HG02798 (cell line): ENCODE results near the gene PRSS48.
"Not testable (repeated sequence)": the region's sequence is repeated elsewhere in the genome, so short reads cannot be mapped to it uniquely, and the experiment has no call there.

Experiments used
- ATAC-seq: cut with Tn5 transposase; IDR thresholded peaks from one replicate; pipeline ENCODE4 v1.9.1; 2021; ENCODE audit warnings: mild to moderate bottlenecking; ENCODE audit not compliant: unreplicated experiment, poor library complexity

Gene PRSS48

DNA sequence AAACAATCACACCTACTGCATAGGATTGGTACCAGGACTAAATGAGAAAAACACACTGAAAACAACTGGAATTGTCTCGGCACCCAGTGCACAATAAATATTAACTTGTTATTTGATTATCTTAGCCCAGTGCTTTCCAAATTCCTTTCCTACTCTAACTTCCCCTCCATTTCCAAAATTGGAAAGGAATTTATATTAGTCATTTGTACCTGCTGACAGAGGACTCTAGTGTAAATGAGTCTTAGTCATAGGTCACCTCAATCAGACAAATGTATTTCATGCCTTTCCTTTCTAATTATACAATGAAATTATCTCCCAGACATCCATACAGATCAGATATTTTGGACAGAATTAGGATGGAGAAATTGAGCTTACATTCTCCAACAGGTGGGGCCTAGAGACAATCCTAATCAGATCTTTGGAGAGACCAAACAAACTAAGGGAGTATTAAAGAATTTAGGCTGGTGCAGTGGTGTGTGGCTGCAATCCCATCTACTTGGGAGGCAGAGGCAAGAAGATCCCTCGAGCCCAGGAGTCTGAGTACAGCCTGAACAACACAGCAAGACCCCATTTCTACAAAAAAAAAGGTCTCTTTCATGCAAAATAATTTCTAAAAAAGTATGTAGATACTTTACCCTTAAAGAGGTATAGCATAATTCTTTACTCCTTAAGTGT is 38.4 kb downstream of the PRSS48 start:
- ATAC-seq: no peak

DNA sequence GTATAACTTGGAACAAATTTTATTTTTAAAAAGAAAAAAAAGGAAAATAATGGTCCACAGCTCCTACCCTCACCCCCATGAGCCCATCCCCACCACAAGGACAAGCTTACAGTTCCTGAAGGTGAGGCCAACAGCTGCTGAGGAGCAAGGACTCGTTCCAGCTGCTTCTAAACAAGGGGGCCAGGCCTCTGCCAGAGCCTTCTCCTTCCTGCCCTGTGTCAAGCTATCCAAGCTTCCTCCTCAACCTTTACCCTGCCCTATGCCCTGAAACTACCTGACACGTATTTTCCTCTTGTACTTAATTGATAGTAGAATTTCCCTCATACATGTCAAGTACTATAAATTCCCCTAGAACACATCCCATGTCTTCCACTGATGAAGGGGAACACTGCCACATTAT is 39.7 kb downstream of the PRSS48 start:
- no peak for ATAC-seq

DNA sequence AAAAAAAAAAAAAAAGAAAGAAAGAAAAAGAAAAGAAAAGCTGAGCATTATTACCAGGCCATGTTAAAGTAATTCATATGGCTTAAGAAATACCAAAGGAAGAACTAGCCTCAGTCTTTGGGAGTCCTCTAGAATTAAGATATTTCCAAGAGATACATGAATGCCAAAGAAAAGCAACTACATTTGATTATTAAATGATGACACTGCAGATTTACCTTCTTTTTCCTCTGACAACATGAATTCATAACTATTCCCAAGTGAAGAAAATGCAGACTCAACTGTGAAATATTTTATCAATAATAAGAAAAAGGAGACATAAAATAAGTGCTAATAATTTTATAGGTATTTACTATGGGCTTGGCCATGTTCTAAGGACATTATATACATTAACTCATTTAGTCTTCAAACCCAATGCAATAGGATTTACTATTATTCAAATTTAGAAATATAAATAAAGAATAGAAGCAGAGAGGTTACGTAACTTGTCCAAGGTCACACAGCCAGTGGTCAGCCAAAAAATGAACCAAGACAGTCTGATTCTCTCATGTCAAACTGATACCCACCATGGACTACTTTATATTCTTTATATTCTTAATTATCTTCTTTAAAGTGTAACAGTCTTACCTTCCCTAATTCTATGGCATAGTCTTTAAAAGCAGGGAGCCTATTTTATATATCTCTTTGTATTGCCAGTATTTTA is 41.5 kb downstream of the PRSS48 start:
- ATAC-seq: no peak

DNA sequence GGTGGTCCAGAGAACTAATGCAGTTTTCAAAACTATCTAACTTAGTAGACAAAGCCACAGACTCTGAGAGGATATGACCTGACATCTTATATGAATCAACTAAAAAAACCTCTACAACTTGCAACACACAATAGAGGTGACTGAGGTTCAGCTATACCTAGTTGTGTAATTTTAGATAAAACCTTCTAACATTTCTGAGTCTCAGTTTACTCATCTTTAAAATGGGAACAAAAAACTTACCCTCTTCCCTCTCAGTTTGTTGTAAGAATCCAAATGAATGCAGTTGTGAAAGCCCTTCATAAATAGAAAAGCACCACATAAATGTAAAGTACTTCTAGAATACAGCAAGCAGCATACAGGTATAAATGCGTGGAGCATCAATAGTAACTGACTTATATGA is 42.5 kb downstream of the PRSS48 start:
- ATAC-seq: no peak

DNA sequence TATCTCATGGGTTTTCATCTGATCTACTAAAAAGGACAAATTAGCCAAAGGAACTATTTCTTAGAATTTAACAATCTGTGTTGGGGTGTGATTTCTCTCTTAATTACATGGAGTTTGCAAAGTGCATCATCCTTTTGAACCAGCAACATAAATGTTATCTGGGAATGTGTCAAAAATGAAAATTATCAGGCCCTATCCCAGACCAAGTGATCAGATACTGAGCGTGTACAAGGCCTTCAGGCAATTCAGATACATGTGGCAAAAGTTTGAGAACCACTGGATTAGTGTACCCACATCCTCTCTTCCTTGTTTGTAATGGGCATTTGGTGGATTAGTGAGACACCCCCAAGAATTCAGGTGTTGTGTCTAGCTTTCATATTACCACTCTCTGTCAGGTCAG is 44.6 kb downstream of the PRSS48 start:
- no peak for ATAC-seq

DNA sequence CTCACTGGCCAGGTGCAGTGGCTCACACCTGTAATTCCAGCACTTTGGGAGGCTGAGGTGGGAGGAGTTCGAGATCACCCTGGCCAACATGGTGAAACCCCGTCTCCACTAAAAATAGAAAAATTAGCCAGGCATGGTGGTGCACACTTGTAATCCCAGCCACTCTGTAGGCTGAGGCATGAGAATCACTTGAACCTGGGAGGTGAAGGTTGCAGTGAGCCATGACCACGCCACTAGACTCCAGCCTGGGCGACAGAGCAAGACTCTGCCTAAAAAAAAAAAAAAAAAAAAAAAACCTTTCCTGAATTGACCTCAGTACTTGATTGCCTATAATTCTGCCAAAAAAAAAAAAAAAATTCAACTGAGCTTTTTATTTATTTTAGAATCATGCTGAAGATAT is 45.2 kb downstream of the PRSS48 start:
- ATAC-seq: not testable (repeated sequence)

DNA sequence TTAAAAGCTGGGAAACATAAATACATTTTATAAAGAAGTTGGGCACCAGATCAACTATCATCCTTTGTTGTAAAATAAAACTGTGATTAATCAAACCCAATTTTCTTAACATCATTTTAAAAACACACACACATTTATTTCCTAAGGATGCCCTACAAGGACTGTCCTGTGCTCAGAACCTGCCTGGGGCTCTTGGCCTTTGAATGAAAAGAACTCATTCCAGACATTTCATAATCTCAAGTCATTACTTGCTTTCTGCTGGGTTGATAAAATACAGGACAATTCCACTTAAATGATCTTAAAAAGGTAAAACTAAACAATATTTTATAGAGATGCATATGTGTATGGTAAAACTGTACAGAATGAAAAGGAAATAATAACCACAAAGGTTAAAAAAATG is 45.6 kb downstream of the PRSS48 start:
- ATAC-seq: no peak

DNA sequence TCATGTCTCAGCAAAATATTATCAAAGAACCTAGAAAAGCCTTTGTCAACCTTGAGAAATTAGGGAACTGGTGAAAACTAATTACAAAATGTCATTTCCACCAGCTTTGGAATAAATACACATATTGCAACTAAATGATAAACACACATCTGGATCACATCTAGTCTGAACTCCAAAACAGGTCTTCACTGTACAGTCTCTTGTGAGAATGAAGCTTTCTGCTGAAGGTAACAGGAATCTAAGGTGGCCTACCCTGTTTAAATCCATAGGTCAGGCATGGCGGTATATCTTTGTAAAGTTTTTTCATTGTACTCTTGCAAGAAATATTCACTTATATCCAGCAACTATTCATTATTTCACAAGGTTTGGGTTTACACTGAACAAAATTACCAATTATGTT is 46.7 kb downstream of the PRSS48 start:
- ATAC-seq: no peak

DNA sequence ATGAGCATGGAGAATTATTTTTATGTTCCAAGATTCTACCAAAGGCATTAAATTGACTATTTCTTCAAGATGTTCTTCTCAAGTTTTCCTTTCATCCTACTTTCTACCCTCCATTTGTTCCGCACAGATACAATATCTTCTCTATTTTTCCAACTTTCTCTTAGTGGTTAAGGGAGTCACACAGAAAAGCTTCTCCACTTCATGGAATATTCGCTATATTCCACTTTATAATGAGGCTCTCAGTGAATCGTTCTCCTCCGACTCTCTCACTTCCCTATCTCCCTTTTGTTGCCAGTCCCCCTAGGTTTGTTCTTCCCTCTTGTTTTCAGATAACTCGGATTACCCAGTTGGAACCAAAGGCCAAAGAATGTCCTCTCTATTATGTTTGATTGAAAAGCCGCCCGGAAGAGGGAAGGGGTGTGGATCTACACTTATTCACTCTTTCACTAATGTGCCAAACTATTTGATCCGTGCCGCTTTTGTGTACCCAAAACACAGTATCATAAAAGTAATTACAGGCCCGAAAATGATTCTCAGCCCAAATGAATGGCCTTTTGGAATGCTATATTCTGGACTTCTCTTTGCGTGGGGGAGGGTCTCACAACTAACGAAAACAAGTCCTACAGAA is 47.3 kb downstream of the PRSS48 start:
- no peak for ATAC-seq

DNA sequence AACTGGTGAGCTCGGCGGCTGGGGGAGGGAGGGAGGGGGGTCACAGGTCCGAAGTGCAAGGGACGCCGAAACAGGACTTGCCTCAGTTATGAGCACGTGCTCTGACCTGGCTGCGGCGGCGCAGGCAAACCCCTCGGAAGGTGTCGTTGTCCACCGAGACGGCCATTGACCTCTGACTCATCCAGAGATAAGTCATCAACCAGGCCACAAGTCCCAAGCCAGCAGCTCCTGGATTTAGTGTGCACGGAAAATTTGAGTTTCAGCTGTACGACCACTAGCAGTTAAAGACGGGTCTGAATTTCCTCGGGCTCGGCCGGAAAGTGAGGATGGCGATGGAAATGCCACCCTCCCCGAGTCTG is 47.8 kb downstream of the PRSS48 start:
- ATAC-seq: peak; percentile 46

DNA sequence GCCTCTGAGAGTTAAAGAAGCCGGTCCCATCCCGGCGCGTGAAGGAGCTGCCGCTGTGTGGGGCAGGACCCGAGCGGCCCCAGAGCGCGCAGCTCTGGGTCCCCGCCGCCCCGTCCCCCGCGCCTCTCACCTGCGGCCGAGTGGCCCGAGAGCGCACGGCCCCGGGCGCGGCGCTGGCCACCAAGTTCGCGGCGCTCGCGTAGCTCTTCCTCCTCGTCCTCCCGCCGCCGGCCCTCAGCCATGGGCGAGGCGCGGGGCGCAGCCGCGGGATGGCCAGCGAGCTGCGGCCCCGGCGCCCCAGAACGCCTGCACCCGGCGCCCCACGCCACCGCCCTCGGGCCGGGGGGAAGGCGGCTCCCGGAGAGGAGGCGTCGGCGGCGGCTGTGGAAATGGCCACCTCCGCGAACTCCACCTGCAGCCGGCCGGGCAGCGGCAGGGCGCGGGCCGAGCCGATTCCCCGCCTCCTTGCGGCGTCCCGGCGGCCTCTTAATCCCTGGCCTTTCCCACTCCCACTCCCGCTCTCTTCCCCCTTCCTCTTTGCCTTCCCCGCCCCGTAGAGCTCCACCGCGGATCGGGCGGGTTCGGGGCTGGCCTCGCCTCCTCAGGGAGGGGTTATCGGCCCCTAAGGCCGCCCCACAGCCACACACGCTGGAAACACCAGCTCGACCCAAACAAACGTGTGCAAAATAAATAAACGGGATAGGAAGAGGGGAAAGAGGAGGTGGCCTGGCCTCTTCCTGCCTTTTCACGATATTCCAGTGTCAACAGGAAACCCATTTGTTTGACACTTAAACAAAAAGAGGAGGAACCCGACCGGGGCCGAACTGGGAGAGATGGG is 48.4 kb downstream of the PRSS48 start, which contains the start of gene SH3D19:
TSS of gene SH3D19 (minus strand) at position 495 of the 838 bp plus-strand sequence. CDS start at position 242, 253 bp downstream.
- peak; percentile 26 for ATAC-seq

DNA sequence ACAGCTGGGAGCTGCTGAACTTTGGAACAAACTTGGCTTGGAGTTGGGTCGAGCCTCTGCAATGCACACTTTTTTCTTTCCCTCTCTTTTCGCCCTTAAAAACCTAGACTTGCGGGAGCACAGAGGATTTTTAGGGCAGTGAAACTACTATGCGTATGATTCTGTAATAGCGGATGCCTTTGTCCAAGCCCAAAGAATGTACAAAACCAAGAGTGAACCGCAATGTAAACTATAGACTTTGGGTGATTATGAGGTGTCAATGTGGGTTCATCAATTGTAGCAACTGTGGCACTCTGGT is 48.9 kb downstream of the PRSS48 start:
- no peak for ATAC-seq

DNA sequence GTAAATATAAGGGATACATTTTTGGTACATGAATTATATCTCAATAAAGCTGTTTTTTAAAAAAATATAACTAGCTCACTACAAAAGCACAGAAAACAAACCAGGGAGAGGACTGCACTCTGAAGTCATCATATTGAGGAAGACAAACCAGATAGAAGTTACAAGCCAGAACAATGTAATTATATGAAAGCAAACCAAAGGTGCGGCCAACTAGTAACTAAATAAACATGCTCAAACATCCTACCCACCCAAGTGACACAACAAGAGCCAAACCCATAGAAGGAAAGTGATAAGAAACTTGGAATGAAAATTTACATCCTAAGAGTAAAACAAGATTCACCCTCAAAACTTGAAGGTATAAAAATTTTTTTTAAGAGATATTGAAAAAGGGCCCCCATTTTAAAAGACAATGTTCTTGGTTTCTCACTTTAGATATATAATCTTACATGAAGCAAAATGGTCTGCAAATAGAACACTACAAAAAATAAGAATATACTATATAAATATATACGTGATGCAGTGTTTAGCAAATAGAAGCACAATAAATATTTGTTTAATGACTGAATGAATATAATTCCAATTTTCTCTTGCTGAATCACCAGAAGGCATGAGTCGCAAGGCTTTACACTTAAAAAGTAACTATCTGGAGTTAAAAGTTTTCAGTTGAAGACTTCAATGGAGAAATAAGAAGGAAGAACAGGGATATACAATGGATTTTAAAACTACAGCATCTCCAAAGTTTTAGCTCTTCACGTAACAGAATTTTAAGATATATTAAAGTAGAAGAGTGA is 52.5 kb downstream of the PRSS48 start:
- no peak for ATAC-seq

DNA sequence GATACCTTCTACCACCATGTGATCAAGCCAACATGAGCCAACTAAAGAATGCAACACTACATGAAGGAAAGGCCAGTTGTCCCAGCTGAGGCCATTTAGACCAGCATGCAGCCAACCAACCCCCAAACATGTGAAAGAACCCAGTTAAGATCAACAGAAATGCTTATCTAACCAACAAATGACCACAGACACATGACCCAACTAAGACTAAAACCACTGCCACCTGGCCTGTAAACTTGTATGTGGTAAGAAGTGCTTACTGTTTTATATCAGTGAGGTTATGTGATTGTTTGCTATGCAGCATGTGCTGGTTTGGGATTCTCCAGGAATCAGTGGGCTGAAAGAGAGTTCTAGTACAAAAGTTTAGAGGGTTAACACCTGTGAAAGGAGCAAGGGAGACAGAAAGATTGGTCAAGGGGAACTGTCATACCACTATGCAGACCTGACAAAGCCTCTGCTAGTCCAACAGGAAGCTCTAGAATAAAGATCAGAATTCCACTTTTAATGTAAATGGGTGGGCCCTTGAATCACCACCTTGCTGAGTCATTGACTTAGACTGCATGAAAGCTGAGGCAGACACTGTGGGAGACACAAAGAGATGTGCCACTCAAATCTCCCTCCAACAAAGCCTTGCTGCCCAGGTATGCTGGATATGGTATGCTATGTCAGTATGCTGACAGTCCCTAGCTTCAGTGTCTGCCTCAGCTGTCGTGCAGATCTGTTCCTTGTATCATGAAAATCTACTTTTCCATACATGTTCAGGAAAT is 54.5 kb downstream of the PRSS48 start:
- ATAC-seq: no peak

DNA sequence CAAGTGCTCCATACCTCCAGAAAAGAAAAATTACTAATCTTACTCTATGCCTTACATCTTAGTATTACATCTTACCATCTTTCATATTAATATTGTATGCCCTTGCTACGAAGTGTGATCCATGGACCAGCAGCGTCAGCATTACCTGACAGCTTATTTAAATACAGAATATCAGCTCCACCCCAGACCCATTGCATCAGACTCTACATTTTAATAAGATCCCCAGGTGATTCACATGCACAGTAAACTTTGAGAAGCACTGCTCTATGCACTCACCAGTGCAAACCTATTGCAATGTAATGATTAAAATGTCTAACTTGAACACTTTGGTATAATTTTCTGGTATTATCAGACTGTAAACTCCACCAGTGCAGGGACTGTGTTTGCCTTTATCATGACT is 62.5 kb downstream of the PRSS48 start:
- ATAC-seq: no peak

DNA sequence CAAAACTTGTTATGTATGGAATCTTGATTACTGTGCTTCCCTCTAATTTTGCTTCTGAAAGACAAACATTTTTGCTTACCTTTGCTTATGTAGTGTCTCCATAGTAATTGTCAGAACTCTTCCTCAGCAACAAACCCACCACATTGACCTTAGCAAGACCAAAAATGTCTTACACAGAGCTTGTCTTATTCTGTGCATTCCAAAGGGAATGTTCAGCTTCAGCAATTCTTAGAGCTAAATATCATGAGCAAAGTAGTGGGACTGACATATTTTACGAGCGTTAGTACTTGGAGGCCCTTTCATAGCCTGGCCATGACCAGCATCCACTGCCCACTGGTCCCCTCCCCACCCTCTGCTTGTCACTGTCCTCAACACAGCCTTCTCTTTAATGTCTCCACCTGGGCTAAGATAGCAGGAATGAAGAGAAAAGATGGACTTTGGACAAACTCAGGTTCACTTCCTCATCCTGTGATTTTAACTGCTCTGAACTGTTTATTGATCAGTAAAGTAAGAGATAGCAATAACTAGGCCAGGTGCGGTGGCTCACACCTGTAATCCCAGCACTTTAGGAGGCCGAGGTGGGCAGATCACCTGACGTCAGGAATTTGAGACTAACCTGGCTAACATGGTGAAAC is 63.9 kb downstream of the PRSS48 start:
- no peak for ATAC-seq
